H9 (cell line): ENCODE data around the gene CREG2. TPM values are rescaled to one million over a fixed set of nuclear protein-coding genes. Genes with fewer than 3 reads are reported as not detected.

Experiments used
- DNase-seq: peaks from one replicate; pipeline ENCODE4 v3.0.0-alpha.2; 2017
- H2AFZ ChIP-seq: one replicate; pipeline ENCODE4 v1.6.1; 2013; ENCODE audit warnings: mild to moderate bottlenecking, low read length, control low read depth, moderate library complexity
- H2AK5ac ChIP-seq: 2 replicates; pipeline ENCODE4 v1.6.1; 2013; ENCODE audit warnings: low read length, control low read depth, mixed read lengths; ENCODE audit not compliant: insufficient read length
- H2BK120ac ChIP-seq: one replicate; pipeline ENCODE4 v1.6.1; 2013; ENCODE audit warnings: low read depth, mild to moderate bottlenecking, low read length, control low read depth, inconsistent platforms; ENCODE audit not compliant: poor library complexity, severe bottlenecking
- H2BK12ac ChIP-seq: 2 replicates; pipeline ENCODE4 v1.6.1; 2013; ENCODE audit warnings: low read length, control low read depth, mixed read lengths, low read depth; ENCODE audit not compliant: insufficient read length
- H2BK15ac ChIP-seq: 2 replicates; pipeline ENCODE4 v1.6.1; 2013; ENCODE audit warnings: low read depth, low read length, control low read depth
- H2BK20ac ChIP-seq: one replicate; pipeline ENCODE4 v1.6.1; 2013; ENCODE audit warnings: low read depth, mild to moderate bottlenecking, low read length, control low read depth, inconsistent platforms; ENCODE audit not compliant: poor library complexity, severe bottlenecking
- H2BK5ac ChIP-seq: 2 replicates; pipeline ENCODE4 v1.6.1; 2013; ENCODE audit warnings: low read length, control low read depth, mixed read lengths; ENCODE audit not compliant: insufficient read length
- H3K14ac ChIP-seq: 2 replicates; pipeline ENCODE4 v1.6.1; 2013; ENCODE audit warnings: low read length, control low read depth; ENCODE audit not compliant: insufficient read depth
- H3K18ac ChIP-seq: 2 replicates; pipeline ENCODE4 v1.6.1; 2013; ENCODE audit warnings: low read depth, mild to moderate bottlenecking, mixed read lengths, low read length, control low read depth; ENCODE audit not compliant: insufficient read length
- H3K23ac ChIP-seq: 2 replicates; pipeline ENCODE4 v1.6.1; 2013; ENCODE audit warnings: low read length, control low read depth, mixed read lengths, low read depth; ENCODE audit not compliant: insufficient read length
- H3K23me2 ChIP-seq: 2 replicates; pipeline ENCODE4 v1.6.1; 2013; ENCODE audit warnings: low read depth, mild to moderate bottlenecking, mixed read lengths, low read length, control low read depth; ENCODE audit not compliant: insufficient read length, poor library complexity, severe bottlenecking
- H3K27ac ChIP-seq: 2 replicates; pipeline ENCODE4 v1.5.1; 2013; ENCODE audit warnings: low read length, control low read depth, mixed read lengths, low read depth; ENCODE audit not compliant: insufficient read length
- H3K27me3 ChIP-seq: 2 replicates; pipeline ENCODE4 v1.6.1; 2013; ENCODE audit warnings: low read length, control low read depth, inconsistent platforms; ENCODE audit not compliant: insufficient read depth
- H3K4ac ChIP-seq: 2 replicates; pipeline ENCODE4 v1.6.1; 2013; ENCODE audit warnings: low read depth, mild to moderate bottlenecking, control low read depth, inconsistent platforms, low read length, moderate library complexity
- H3K4me1 ChIP-seq: 2 replicates; pipeline ENCODE4 v1.6.1; 2013; ENCODE audit warnings: low read length, control low read depth, inconsistent platforms; ENCODE audit not compliant: insufficient read depth
- H3K4me2 ChIP-seq: 2 replicates; pipeline ENCODE4 v1.6.1; 2013; ENCODE audit warnings: low read length, control low read depth, mixed read lengths; ENCODE audit not compliant: insufficient read length, insufficient read depth
- H3K56ac ChIP-seq: 2 replicates; pipeline ENCODE4 v1.6.1; 2013; ENCODE audit warnings: low read depth, mild to moderate bottlenecking, mixed read lengths, low read length, control low read depth; ENCODE audit not compliant: insufficient read length
- H3K79me1 ChIP-seq: 2 replicates; pipeline ENCODE4 v1.6.1; 2013; ENCODE audit warnings: low read depth, mild to moderate bottlenecking, moderate library complexity, low read length, control low read depth, inconsistent platforms; ENCODE audit not compliant: insufficient read depth, poor library complexity, severe bottlenecking
- H3K79me2 ChIP-seq: 2 replicates; pipeline ENCODE4 v1.6.1; 2013; ENCODE audit warnings: low read length, control low read depth, inconsistent platforms; ENCODE audit not compliant: insufficient read depth
- H3K9ac ChIP-seq: 2 replicates; pipeline ENCODE4 v1.6.1; 2013; ENCODE audit warnings: low read length, control low read depth, mixed read lengths; ENCODE audit not compliant: insufficient read length; ENCODE audit errors: extremely low read depth
- H3K9me3 ChIP-seq: one replicate; pipeline ENCODE4 v1.6.1; 2013; ENCODE audit warnings: low read depth, low read length, inconsistent platforms; ENCODE audit not compliant: control insufficient read depth
- H3T11ph ChIP-seq: one replicate; pipeline ENCODE4 v1.6.1; 2013; ENCODE audit warnings: mild to moderate bottlenecking, low read length, control low read depth, inconsistent platforms
- H4K20me1 ChIP-seq: one replicate; pipeline ENCODE4 v1.6.1; 2013; ENCODE audit not compliant: control insufficient read depth, insufficient read length, insufficient read depth
- H4K5ac ChIP-seq: 2 replicates; pipeline ENCODE4 v1.6.1; 2013; ENCODE audit warnings: low read depth, mild to moderate bottlenecking, mixed read lengths, low read length, control low read depth; ENCODE audit not compliant: insufficient read length
- H4K8ac ChIP-seq: replicated peaks from 2 replicates; pipeline ENCODE4 v1.6.1; 2013; ENCODE audit warnings: low read length, control low read depth, mixed read lengths, low read depth; ENCODE audit not compliant: insufficient read length
- H4K91ac ChIP-seq: 2 replicates; pipeline ENCODE4 v1.6.1; 2013; ENCODE audit warnings: low read depth, mild to moderate bottlenecking, moderate library complexity, mixed read lengths, low read length, control low read depth; ENCODE audit not compliant: insufficient read length
- H3K27ac Mint-ChIP-seq, 3 experiments: 2 replicates in 2 of 3; 3 replicates in 1 of 3; pipeline ENCODE4 v1.8.0; 2020 to 2021; ENCODE audit warnings: mixed read lengths in 3 of 3, mild to moderate bottlenecking in 1 of 3, moderate library complexity in 1 of 3
- H3K27me3 Mint-ChIP-seq: 2 replicates; pipeline ENCODE4 v1.8.0; 2021; ENCODE audit warnings: low read depth, mild to moderate bottlenecking, moderate library complexity, mixed read lengths
- H3K36me3 Mint-ChIP-seq, 3 experiments: 2 replicates in 2 of 3; 3 replicates in 1 of 3; pipeline ENCODE4 v1.8.0; 2020 to 2021; ENCODE audit warnings: low read depth in 3 of 3, mixed read lengths in 3 of 3; ENCODE audit not compliant: insufficient read depth in 1 of 3
- H3K4me1 Mint-ChIP-seq, 2 experiments: 2 replicates each; pipeline ENCODE4 v1.8.0; 2020; ENCODE audit warnings: mixed read lengths in 2 of 2
- H3K4me3 Mint-ChIP-seq, 2 experiments: 2 replicates in 1 of 2; 3 replicates in 1 of 2; pipeline ENCODE4 v1.8.0; 2020 to 2021; ENCODE audit warnings: mild to moderate bottlenecking in 2 of 2, mixed read lengths in 2 of 2, moderate library complexity in 1 of 2
- H3K9me3 Mint-ChIP-seq, 2 experiments: 2 replicates in 1 of 2; 3 replicates in 1 of 2; pipeline ENCODE4 v1.8.0; 2020; ENCODE audit warnings: mild to moderate bottlenecking in 2 of 2, mixed read lengths in 2 of 2, moderate library complexity in 1 of 2
- WGBS: extraction: QIAGEN DNeasy Blood & Tissue Kit; methylation state at CpG from one replicate; pipeline ENCODE4 v1.1.7; 2013; ENCODE audit warnings: missing lambda C conversion rate, low lambda C conversion rate, mixed read lengths; ENCODE audit not compliant: insufficient read length; ENCODE audit errors: extremely low coverage; 5-methylcytosine and 5-hydroxymethylcytosine counted together
- total RNA-seq: library from RNA; stranded (reverse); gene quantifications from 2 replicates; pipeline ENCODE4 v1.2.1, GENCODE V29; 2021
- TF ChIP-seq, protein P1 (sequence below): fragments of 200-600 bp; sonication (generic); conservative IDR thresholded peaks from 3 replicates; pipeline ENCODE4 v1.8.0; 2021; ENCODE audit warnings: antibody characterized with exemption, mild to moderate bottlenecking

The CREG2 gene
- total RNA-seq, 1 experiment from 2014 or later: 0.77 TPM

DNA sequence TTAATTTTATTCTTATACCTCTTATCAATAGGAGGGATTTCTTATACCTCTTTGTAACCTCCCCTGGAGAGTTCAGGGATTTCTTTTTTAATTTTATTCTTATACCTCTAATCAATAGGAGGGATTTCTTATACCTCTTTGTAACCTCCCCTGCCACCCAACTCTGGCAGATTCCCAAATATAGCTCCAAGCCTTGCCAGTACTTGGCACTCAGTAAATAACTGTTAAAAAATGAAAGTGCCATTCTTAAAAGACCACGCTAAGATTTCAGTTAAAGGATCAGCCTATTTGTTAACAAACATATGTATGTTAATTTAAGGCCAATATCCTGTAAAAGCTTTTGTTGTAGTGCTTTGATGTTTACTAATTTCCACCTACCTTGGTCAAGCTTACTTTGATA is 83.6 kb downstream of the CREG2 start:
- TF ChIP-seq, protein P1, sequence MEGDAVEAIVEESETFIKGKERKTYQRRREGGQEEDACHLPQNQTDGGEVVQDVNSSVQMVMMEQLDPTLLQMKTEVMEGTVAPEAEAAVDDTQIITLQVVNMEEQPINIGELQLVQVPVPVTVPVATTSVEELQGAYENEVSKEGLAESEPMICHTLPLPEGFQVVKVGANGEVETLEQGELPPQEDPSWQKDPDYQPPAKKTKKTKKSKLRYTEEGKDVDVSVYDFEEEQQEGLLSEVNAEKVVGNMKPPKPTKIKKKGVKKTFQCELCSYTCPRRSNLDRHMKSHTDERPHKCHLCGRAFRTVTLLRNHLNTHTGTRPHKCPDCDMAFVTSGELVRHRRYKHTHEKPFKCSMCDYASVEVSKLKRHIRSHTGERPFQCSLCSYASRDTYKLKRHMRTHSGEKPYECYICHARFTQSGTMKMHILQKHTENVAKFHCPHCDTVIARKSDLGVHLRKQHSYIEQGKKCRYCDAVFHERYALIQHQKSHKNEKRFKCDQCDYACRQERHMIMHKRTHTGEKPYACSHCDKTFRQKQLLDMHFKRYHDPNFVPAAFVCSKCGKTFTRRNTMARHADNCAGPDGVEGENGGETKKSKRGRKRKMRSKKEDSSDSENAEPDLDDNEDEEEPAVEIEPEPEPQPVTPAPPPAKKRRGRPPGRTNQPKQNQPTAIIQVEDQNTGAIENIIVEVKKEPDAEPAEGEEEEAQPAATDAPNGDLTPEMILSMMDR: no peak
- H3K27me3 Mint-ChIP-seq: peaks cover 4% of the 10 kb centered on the region; the same call in 1 of the 2 replicates
- no CpG with 5 or more reads among the region's 1 CpG for WGBS
- no peak overlapping the region for H2AFZ ChIP-seq
- H4K20me1 ChIP-seq: no peaks in the 10 kb centered on the region
- H4K91ac ChIP-seq: no peak overlapping the region
- H3K4me3 Mint-ChIP-seq: no peak overlapping the region
- H2BK15ac ChIP-seq: no peak overlapping the region
- no peak overlapping the region for H3K9ac ChIP-seq
- peaks cover 11% of the 10 kb centered on the region for H3K79me1 ChIP-seq
- H3K79me2 ChIP-seq: peaks cover 32% of the 10 kb centered on the region
- H3K4ac ChIP-seq: no peak overlapping the region
- peaks cover 3 to 11% (median 9%) of the 10 kb centered on the region in 3 experiments; a peak in 6 of 7 replicates for H3K36me3 Mint-ChIP-seq
- no peak overlapping the region for H2BK120ac ChIP-seq
- no peak overlapping the region for H3K18ac ChIP-seq
- DNase-seq: no peak
- H3K4me1 ChIP-seq: peaks cover 7% of the 10 kb centered on the region; the same call in 1 of the 2 replicates
- H3K9me3 ChIP-seq: no peaks in the 10 kb centered on the region
- H3K27ac Mint-ChIP-seq: no peak overlapping the region; a peak in 1 of 7 replicates
- no peak overlapping the region for H2BK20ac ChIP-seq
- no peaks in the 10 kb centered on the region for H3K9me3 Mint-ChIP-seq
- no peak overlapping the region for H3K56ac ChIP-seq
- no peak overlapping the region for H3K4me2 ChIP-seq
- H3T11ph ChIP-seq: no peak overlapping the region
- H2BK12ac ChIP-seq: no peak overlapping the region
- H3K27ac ChIP-seq: no peak overlapping the region
- H4K5ac ChIP-seq: no peak overlapping the region
- H3K23me2 ChIP-seq: peaks cover 14% of the 10 kb centered on the region
- no peak overlapping the region for H3K14ac ChIP-seq
- no peak overlapping the region for H2AK5ac ChIP-seq
- H3K27me3 ChIP-seq: no peaks in the 10 kb centered on the region; the same call in 1 of the 2 replicates
- H3K23ac ChIP-seq: no peak overlapping the region
- H3K4me1 Mint-ChIP-seq: peaks cover 31 to 40% of the 10 kb centered on the region in 2 experiments
- no peak overlapping the region for H2BK5ac ChIP-seq
- H4K8ac ChIP-seq: no peak overlapping the region
